Spleen (tissue), 11 donors: ENCODE results near the gene PLPP1. TPM values are rescaled to one million over a fixed set of nuclear protein-coding genes. Genes with fewer than 3 reads are reported as not detected.

Experiments used
- DNase-seq: peaks from one replicate; pipeline ENCODE4 v3.0.0-alpha.2; 2020
- H3K27ac ChIP-seq, 8 donors: fragments of 200-600 bp; sonication (generic) in 7 of 8; 1 replicate in 4 of 8; 2 replicates in 4 of 8; pipeline versions ENCODE4 v1.5.0 to v1.8.0; 2016 to 2021; ENCODE audit warnings: inconsistent platforms in 4 of 8, mild to moderate bottlenecking in 4 of 8, moderate library complexity in 1 of 8
- H3K27me3 ChIP-seq, 7 donors: fragments of 200-600 bp; sonication (generic) in 6 of 7; replicated peaks in 1 of 7; 1 replicate in 4 of 7; 2 replicates in 3 of 7; pipeline versions ENCODE4 v1.5.0 to v1.8.0; 2016 to 2021; ENCODE audit warnings: inconsistent platforms in 3 of 7, mild to moderate bottlenecking in 1 of 7
- H3K36me3 ChIP-seq, 6 donors: fragments of 200-600 bp; sonication (generic) in 5 of 6; 1 replicate in 4 of 6; 2 replicates in 2 of 6; pipeline versions ENCODE4 v1.5.0 to v1.8.0; 2016 to 2021; ENCODE audit warnings: inconsistent platforms in 2 of 6
- H3K4me1 ChIP-seq, 6 donors: fragments of 200-600 bp; sonication (generic) in 5 of 6; 1 replicate in 3 of 6; 2 replicates in 3 of 6; pipeline versions ENCODE4 v1.5.0 to v1.8.0; 2016 to 2021; ENCODE audit warnings: inconsistent platforms in 3 of 6
- H3K4me3 ChIP-seq, 8 donors: fragments of 200-600 bp; sonication (generic) in 7 of 8; 1 replicate in 4 of 8; 2 replicates in 4 of 8; pipeline versions ENCODE4 v1.5.0 to v1.8.0; 2016 to 2021; ENCODE audit warnings: inconsistent platforms in 4 of 8, mild to moderate bottlenecking in 4 of 8, moderate library complexity in 2 of 8
- H3K9me3 ChIP-seq, 8 donors: fragments of 200-600 bp; sonication (generic) in 7 of 8; 1 replicate in 4 of 8; 2 replicates in 4 of 8; pipeline versions ENCODE4 v1.5.0 to v1.8.0; 2016 to 2021; ENCODE audit warnings: inconsistent platforms in 4 of 8
- POLR2A ChIP-seq, 3 donors: fragments of 450-650 bp; IDR thresholded peaks; one replicate each; pipeline ENCODE4 v1.5.1; 2017; ENCODE audit warnings: antibody characterized with exemption in 3 of 3, mild to moderate bottlenecking in 1 of 3
- POLR2AphosphoS5 ChIP-seq, 3 donors: sonication (generic); formaldehyde crosslinking; IDR thresholded peaks; one replicate each; pipeline ENCODE4 v1.5.1; 2017; ENCODE audit warnings: antibody characterized with exemption in 3 of 3
- WGBS, 5 donors: extraction: QIAGEN DNeasy Blood & Tissue Kit in 3 of 5; methylation state at CpG; one replicate each; pipeline versions ENCODE4 v1.1.5 to v1.1.7; 2013 to 2018; 5-methylcytosine and 5-hydroxymethylcytosine counted together
- intact Hi-C: fragments of 100-400 bp; cut with DNase I; formaldehyde crosslinking; loops from one replicate; pipeline ENCODE4 v1.15.0; 2023; ENCODE audit warnings: low total_unique reads
- polyA plus RNA-seq, 3 donors: library from polyadenylated mRNA; stranded (reverse); fragments of 200-250 nt; gene quantifications; one replicate each; pipeline ENCODE4 v1.2.1, GENCODE V29; 2013
- total RNA-seq, 7 donors: library from RNA; depleted of rRNA in 3 of 7; stranded (reverse); fragments of >200 nt in 3 of 7; fragmentation: NEBNext Ultra II Directional in 4 of 7; extraction: Animal tissue kit (Norgen Biotek cat#: 25700) in 4 of 7; gene quantifications; one replicate each; pipeline versions ENCODE4 v1.1.0 to v1.2.1, GENCODE V29; 2016 to 2021
- TF ChIP-seq, protein P1 (sequence below), 11 experiments: fragments of 200-600 bp in 7 of 11; fragments of 450-650 bp in 4 of 11; sonication (generic) in 4 of 11; IDR thresholded peaks in 8 of 11; conservative IDR thresholded peaks in 3 of 11; 1 replicate in 7 of 11; 2 replicates in 4 of 11; pipeline versions ENCODE4 v1.4.0 to v1.8.0; 2016 to 2021; ENCODE audit warnings: antibody characterized with exemption in 11 of 11, inconsistent platforms in 4 of 11, mild to moderate bottlenecking in 1 of 11
- donor health status: healthy with polysubstance abuse.
- donor health status: DM: no; HTN: no; CAD: no; lungs with moderate emphysema.
- donor health status: DM: no; HTN: no; CAD: no.
- donor health status: Bipolar disorder and iron deficiency.
- donor health status: healthy.
- donor health status: DM: no; HTN: no; CAD: no.
- donor health status: DM: yes; HTN: yes; CAD: no.

Gene PLPP1
- total and polyA plus RNA-seq, 10 donors = 17.0 to 95.5 (median 39.2) TPM

DNA sequence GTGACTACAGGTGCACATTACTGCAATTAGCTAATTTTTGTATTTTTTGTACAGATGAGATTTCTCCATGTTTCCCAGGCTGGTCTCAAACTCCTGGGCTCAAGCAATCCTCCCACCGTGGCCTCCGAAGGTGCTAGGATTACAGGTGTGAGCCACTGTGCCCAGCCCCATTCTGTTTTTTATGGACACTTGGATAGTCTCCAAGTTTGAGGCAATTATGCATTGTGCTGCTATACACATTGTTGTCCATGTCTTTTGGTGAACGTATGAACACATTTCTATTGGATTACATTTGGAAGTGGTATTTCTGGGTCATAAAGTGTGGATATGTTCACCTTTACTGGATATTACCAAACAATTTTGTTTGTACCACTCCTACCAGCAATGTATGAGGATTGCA, 22.4 kb upstream of the PLPP1 start:
- 92 to 97% (median 96%) methylated on average over 3 of the region's 3 CpGs for WGBS, 5 donors
- TF ChIP-seq, protein P1, sequence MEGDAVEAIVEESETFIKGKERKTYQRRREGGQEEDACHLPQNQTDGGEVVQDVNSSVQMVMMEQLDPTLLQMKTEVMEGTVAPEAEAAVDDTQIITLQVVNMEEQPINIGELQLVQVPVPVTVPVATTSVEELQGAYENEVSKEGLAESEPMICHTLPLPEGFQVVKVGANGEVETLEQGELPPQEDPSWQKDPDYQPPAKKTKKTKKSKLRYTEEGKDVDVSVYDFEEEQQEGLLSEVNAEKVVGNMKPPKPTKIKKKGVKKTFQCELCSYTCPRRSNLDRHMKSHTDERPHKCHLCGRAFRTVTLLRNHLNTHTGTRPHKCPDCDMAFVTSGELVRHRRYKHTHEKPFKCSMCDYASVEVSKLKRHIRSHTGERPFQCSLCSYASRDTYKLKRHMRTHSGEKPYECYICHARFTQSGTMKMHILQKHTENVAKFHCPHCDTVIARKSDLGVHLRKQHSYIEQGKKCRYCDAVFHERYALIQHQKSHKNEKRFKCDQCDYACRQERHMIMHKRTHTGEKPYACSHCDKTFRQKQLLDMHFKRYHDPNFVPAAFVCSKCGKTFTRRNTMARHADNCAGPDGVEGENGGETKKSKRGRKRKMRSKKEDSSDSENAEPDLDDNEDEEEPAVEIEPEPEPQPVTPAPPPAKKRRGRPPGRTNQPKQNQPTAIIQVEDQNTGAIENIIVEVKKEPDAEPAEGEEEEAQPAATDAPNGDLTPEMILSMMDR (IDR thresholded peaks at IDR 0.05 in 8 of 11, conservative IDR thresholded peaks at IDR 0.05 in 3 of 11) = no peak
- TF ChIP-seq POLR2AphosphoS5 (IDR thresholded peaks at IDR 0.05) (no peak), POLR2A (IDR thresholded peaks at IDR 0.05) (no peak)
- no peak for DNase-seq

DNA sequence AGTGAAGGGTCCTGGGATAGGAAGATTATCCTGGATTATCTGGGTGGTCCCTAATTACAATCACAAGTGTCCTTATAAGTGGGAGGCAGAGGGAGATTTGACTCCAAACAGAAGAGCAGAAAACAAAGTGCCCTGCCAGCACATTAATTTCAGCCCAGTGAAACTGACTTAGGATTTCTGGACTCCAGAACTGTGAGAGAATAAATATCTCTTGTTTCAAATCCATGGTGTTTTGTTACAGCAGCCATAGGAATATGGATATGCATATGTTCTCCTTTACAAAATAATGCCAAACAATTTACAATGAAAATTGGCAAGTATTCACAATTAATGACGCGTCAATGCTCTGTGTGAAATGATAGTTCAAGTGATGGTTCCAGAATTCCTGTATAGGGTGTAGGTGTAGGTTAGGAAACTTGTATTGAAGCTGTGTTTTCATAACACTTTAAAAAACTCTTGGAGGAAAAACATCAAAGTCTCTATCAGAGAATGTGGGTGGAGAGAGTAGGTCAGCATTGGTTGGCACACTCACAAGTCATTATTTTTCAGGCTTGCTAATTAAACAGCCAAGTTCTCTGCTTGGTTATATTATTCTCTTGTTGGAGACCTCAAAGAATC, 19.9 kb upstream of the PLPP1 start:
- WGBS, 5 donors = 89 to 98% (median 94%) methylated on average over 2 of the region's 2 CpGs
- Histone ChIP-seq H3K36me3 (no peaks in the 10 kb centered on the region), H3K27ac (no peak overlapping the region)

More for the DNA sequence above, 22.4 kb upstream of the PLPP1 start:
- Histone ChIP-seq H3K36me3 (no peaks in the 10 kb centered on the region), H3K27me3 (peaks cover 0 to 4% (median 0%) of the 10 kb centered on the region in 7 donors), H3K9me3 (no peaks in the 10 kb centered on the region), H3K27ac (no peak overlapping the region), H3K4me3 (no peak overlapping the region), H3K4me1 (no peaks in the 10 kb centered on the region)
- intact Hi-C loops = no loop called here

GRCh38 chr5:55551904-55552303, 17.1 kb upstream of the PLPP1 start:
- no peaks in the 10 kb centered on the region for H3K9me3 ChIP-seq
- intact Hi-C loops = no loop called here
- TF ChIP-seq POLR2AphosphoS5 (IDR thresholded peaks at IDR 0.05) = no peak
- no peak for TF ChIP-seq POLR2A (IDR thresholded peaks at IDR 0.05)
- TF ChIP-seq, protein P1 (IDR thresholded peaks at IDR 0.05 in 8 of 11, conservative IDR thresholded peaks at IDR 0.05 in 3 of 11) = no peak
- H3K4me3 ChIP-seq = no peak overlapping the region
- 91 to 95% (median 94%) methylated on average over 10 of the region's 10 CpGs for WGBS, 5 donors
- H3K27ac ChIP-seq = no peak overlapping the region
- no peaks in the 10 kb centered on the region for H3K4me1 ChIP-seq
- no peaks in the 10 kb centered on the region for H3K36me3 ChIP-seq
- peaks cover 0 to 15% (median 0%) of the 10 kb centered on the region in 7 donors for H3K27me3 ChIP-seq
- DNase-seq = no peak

More for the DNA sequence above, 19.9 kb upstream of the PLPP1 start:
- TF ChIP-seq, protein P1 (IDR thresholded peaks at IDR 0.05 in 8 of 11, conservative IDR thresholded peaks at IDR 0.05 in 3 of 11) = no peak
- TF ChIP-seq POLR2A (IDR thresholded peaks at IDR 0.05) (no peak), POLR2AphosphoS5 (IDR thresholded peaks at IDR 0.05) (no peak)
- intact Hi-C loops = no loop called here
- no peak for DNase-seq
- H3K4me3 ChIP-seq = no peak overlapping the region
- H3K27me3 ChIP-seq = peaks cover 0 to 4% (median 0%) of the 10 kb centered on the region in 7 donors
- no peaks in the 10 kb centered on the region for H3K9me3 ChIP-seq
- H3K4me1 ChIP-seq = no peaks in the 10 kb centered on the region

DNA sequence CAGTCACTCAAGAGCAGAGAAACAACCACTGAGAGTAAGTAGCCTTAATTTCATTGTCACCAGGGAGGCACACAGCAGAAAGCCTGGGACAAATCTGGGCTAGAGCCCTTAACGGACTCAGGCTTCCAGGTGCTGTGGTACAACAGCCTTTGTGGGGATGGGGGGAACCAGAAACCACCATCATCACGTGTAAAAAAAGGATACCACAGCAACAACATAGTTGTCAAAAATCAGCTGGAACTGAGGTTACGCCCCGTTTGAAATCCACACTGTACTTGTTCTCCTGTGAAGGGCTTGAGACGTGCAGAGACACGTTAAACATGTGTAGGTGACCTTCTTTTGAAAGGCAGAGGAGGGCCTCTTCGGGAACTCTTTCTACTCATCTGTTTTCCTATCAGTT, 16.6 kb upstream of the PLPP1 start:
- no peak for TF ChIP-seq POLR2AphosphoS5 (IDR thresholded peaks at IDR 0.05)
- no peak for TF ChIP-seq POLR2A (IDR thresholded peaks at IDR 0.05)
- TF ChIP-seq, protein P1 (IDR thresholded peaks at IDR 0.05 in 8 of 11, conservative IDR thresholded peaks at IDR 0.05 in 3 of 11) = no peak
- 66 to 81% (median 76%) methylated on average over 7 of the region's 7 CpGs for WGBS, 5 donors
- Histone ChIP-seq H3K4me1 (no peaks in the 10 kb centered on the region), H3K36me3 (no peaks in the 10 kb centered on the region), H3K9me3 (no peaks in the 10 kb centered on the region), H3K4me3 (no peak overlapping the region), H3K27me3 (peaks cover 0 to 15% (median 0%) of the 10 kb centered on the region in 7 donors), H3K27ac (no peak overlapping the region)
- DNase-seq = no peak
- intact Hi-C loops = no loop called here
